ENCODE measurements around the gene VASN.

The VASN gene

GRCh38 chr16:4354512-4355409, 16.9 kb upstream of the VASN start:
- no peak for DNase-seq (ENCODE audit: low read depth)

DNA sequence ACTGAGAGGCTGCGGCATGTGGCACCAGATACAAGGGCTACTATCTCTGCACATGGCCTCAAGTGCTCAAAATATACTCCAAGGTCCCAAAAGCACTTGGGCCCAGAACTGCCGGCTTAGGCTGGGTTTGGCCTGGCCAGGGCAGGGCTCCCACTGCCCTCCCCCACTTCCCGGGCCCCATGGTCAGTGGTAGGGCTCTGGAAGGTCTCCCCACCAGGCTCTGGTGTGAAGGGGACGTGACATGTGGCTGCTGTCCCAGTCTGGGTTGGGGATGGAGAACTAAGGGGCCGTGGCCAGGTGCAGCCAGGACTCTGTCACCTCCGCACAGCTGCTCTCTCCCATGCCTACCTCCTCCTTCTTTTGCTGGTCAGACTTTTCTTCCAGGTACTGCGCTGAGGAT, 14.8 kb upstream of the VASN start:
- no peak for DNase-seq (ENCODE audit: low read depth)

GRCh38 chr16:4358236-4358635, 13.4 kb upstream of the VASN start:
- no peak for DNase-seq (ENCODE audit: low read depth)

DNA sequence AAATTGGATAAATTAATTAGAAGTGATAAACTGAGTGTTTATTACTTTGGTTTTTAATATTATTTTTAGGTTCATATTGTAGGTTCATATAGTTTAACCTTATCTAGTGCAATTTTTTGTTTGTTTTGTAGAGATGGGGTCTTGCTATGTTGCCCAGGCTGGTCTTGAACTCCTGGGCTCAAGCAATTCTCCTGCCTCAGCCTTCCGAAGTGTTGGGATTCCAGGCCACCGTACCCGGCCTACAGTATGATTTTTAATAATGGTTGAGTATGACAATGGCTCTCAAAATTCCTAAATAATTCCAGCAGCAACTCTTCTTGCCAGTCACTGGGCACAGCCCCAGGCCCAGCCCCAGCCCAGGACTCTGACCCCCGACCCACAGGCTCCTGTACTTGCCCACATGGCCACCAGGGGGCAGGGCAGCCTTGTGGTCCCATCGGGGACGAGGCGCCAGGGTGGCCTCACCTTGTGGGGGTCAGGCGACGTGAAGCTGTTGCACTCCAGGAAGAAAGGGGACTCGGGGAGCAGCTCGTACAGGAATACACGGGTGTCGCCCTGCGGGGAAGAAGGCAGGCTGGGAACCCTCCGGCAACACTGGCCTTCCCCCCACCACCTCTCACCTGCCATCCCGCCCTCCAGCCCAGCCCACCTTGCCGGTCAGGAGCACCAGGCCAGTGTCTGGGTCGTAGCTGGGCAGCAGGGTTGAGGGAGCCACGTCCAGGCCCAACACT, 12.7 kb upstream of the VASN start:
- DNase-seq (ENCODE audit: low read depth): no peak

DNA sequence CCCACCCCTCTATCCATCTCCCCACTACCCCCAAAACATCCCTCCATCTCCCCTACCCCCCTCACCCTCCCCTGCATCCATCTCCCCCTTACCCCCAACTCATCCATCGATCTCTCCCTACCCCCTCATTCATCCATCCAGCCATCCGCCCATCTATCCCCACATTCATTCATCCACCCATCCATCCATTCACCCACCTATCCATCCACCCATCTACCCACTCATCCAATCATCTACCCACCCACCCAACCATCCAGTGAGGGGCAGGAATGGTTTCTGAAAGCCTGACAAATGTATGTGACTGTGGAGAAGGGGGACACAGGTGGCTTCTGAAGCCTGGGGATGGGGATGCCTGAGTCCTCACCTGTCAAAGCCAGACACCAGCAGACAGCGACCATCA, 11.7 kb upstream of the VASN start:
- no peak for DNase-seq (ENCODE audit: low read depth)

- DNase-seq (ENCODE audit: low read depth): no peak
Measured at GRCh38 chr16:4360538-4361021, 11.1 kb upstream of the VASN start.

- DNase-seq (ENCODE audit: low read depth): no peak
Measured at GRCh38 chr16:4361033-4361943, 10.4 kb upstream of the VASN start.

- DNase-seq (ENCODE audit: low read depth): no peak
Measured at GRCh38 chr16:4361944-4362311, 9.7 kb upstream of the VASN start.

- no peak for DNase-seq (ENCODE audit: low read depth)
Measured at GRCh38 chr16:4362476-4363135, 9.0 kb upstream of the VASN start.

GRCh38 chr16:4364196-4365013, 7.2 kb upstream of the VASN start:
- DNase-seq (ENCODE audit: low read depth): no peak

GRCh38 chr16:4365014-4365406, 6.6 kb upstream of the VASN start:
- DNase-seq (ENCODE audit: low read depth): no peak

DNA sequence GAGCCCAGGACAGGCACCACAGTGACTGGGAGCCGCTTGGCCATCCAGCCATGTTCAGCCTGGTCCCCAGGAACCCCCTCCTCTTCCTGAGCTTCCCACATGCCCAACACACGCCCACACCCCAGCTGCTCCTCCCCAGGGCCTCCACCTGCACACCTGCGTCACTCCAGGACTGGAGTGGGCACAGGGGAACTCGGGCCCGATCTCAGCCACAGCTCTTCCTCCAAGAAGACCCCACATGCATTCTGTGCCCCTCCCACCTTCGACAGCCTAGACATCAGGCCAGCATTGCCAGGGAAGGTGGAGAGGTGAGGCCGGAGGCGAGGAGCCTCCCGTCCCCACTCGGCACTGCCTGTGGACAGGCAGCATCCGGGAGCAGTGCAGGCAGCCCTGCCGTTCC, 6.0 kb upstream of the VASN start:
- no peak for DNase-seq (ENCODE audit: low read depth)

- DNase-seq (ENCODE audit: low read depth): no peak
Measured at GRCh38 chr16:4366016-4366415, 5.6 kb upstream of the VASN start.

DNA sequence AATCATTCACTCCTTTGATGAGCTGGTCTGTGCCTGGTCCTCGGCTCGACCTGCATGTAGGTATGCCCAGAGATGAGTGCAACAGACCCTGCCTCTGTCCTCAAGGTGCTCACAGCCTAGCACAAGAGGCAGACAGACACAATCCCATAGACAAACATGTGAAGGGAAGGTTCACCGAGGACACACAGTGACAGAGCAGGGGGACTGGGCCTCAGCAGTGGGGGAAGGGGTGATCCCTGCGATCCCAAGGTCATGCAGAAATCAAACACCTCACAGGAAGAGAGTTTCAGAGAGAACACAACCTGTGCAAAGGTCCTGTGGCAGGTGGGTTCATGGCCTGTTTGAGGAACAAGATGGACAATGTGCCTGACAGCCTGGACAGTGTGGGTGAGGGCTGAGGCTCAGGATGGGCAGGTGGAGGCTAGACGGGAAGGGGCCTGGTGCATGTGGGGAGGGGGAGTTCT, 4.2 kb upstream of the VASN start:
- DNase-seq (ENCODE audit: low read depth): no peak

DNA sequence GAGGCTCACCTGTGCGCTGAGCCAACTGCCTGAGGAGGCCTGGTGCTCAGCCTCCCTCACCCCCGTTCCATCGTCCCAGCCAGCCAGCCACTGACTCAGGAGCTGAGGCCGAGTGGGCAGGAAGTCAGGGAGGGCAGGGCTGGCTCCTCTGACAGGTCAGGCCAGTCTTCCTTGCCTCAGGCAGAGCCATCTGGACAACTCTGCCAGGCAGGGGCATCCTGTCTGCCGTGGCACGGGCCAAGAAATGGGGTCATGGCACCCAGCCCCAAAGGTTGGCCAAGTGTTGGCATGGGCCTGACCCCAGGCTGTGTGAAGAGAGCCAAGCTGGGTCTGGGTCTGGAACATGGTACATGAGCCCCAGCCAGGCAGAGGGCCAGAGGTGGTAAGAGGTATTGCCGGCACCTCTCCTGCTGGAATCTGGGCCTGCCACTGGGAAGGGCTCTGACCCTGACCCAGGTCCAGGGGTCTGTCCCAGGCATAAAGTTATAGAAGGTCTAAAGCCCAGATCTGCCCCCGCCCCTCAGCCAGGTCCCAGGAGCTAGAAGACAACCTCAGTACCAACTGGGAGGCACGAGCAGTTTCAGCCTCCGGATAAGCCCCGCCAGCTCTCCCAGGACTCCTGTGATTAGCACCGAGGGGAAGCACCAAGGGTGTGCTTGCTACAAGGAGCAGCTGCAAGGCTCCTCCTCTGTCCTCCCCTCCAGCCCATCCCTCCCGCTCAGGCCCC, 2.5 kb upstream of the VASN start:
- no peak for DNase-seq (ENCODE audit: low read depth)

DNA sequence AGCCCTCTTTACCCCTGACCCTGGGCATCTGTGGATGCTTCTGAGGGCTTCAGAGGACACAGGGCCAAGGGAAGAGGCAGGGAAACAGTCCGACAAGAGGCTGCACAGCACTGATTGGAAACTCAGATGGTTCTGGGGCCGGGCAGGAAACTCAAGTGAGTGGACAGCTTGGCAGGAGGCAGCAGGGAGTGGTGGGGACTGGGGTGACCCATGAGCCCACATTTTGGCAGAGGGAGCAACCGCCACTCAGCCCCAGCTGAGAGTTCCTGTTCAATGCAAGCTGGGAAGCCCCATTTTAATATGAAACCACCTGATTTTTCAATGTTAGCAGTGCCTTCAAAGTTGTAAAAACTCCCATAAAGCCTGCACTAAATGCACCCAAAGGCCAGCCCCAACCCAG, 1.5 kb upstream of the VASN start:
- no peak for DNase-seq (ENCODE audit: low read depth)

GRCh38 chr16:4370570-4371356, 885 bp upstream of the VASN start:
- DNase-seq (ENCODE audit: low read depth): peak; percentile 86

- DNase-seq (ENCODE audit: low read depth): no peak
Measured at GRCh38 chr16:4372001-4372577, 441 bp downstream of the VASN start.

Data from fibroblast of gingiva (primary cell).